ENCODE data around the gene ULBP1.

GRCh38 chr6:150006961-150007464 is 43.3 kb downstream of the ULBP1 start:
- TF ChIP-seq CTCF (IDR thresholded peaks at IDR 0.05) (peak in 5 of 6 experiments; percentile 16 to 40 (median 23)), POLR2A (IDR thresholded peaks at IDR 0.05) (no peak)
